ENCODE measurements around the gene EBF3. TPM values are rescaled to one million over a fixed set of nuclear protein-coding genes. Genes with fewer than 3 reads are reported as not detected.

EBF3 gene
- total and polyA plus RNA-seq, 3 experiments from 2014 or later: not detected

- ChIA-PET CTCF (no interaction called here), POLR2A (no interaction called here)
- peaks cover 0 to under 1% of the 10 kb centered on the region in 2 donors for H3K27me3 Mint-ChIP-seq
- H3K4me3 Mint-ChIP-seq: no peak overlapping the region
- no peaks in the 10 kb centered on the region for H3K36me3 Mint-ChIP-seq
- no peaks in the 10 kb centered on the region for H3K27me3 ChIP-seq (ENCODE audit: insufficient read depth, low read length, poor library complexity, severe bottlenecking)
- H3K36me3 ChIP-seq (ENCODE audit: insufficient read depth, low read length): no peaks in the 10 kb centered on the region
- H3K27ac ChIP-seq (ENCODE audit: low read depth, low read length): no peak overlapping the region
- DNase-seq: no peak
- H3K4me3 ChIP-seq (ENCODE audit: low read length): no peak overlapping the region
- H3K4me1 ChIP-seq (ENCODE audit: insufficient read depth, low read length): no peaks in the 10 kb centered on the region
- H3K9me3 Mint-ChIP-seq: no peaks in the 10 kb centered on the region
- no peaks in the 10 kb centered on the region for H3K4me1 Mint-ChIP-seq
- no peaks in the 10 kb centered on the region for H3K9me3 ChIP-seq (ENCODE audit: low read length)
- H3K27ac Mint-ChIP-seq: no peak overlapping the region
These were observed 50.9 kb downstream of the EBF3 start for GRCh38 chr10:129912986-129913695.

- Histone ChIP-seq H3K36me3 (ENCODE audit: insufficient read depth, low read length) (no peaks in the 10 kb centered on the region), H3K27ac (ENCODE audit: low read depth, low read length) (no peak overlapping the region), H3K27me3 (ENCODE audit: insufficient read depth, low read length, poor library complexity, severe bottlenecking) (no peaks in the 10 kb centered on the region), H3K9me3 (ENCODE audit: low read length) (no peaks in the 10 kb centered on the region), H3K4me1 (ENCODE audit: insufficient read depth, low read length) (no peaks in the 10 kb centered on the region), H3K4me3 (ENCODE audit: low read length) (no peak overlapping the region)
- Mint-ChIP-seq H3K27ac (no peak overlapping the region), H3K9me3 (no peaks in the 10 kb centered on the region), H3K4me1 (no peaks in the 10 kb centered on the region), H3K27me3 (no peaks in the 10 kb centered on the region), H3K4me3 (no peak overlapping the region), H3K36me3 (no peaks in the 10 kb centered on the region)
- POLR2A ChIA-PET: no interaction called here
- DNase-seq: no peak
- CTCF ChIA-PET: no interaction called here
These were observed 51.7 kb downstream of the EBF3 start for GRCh38 chr10:129912166-129912917.

GRCh38 chr10:129911451-129912165 lies 52.5 kb downstream of the EBF3 start:
- Mint-ChIP-seq H3K27ac (no peak overlapping the region), H3K27me3 (no peaks in the 10 kb centered on the region), H3K9me3 (no peaks in the 10 kb centered on the region), H3K4me1 (no peaks in the 10 kb centered on the region), H3K4me3 (no peak overlapping the region), H3K36me3 (no peaks in the 10 kb centered on the region)
- Histone ChIP-seq H3K4me3 (ENCODE audit: low read length) (no peak overlapping the region), H3K27ac (ENCODE audit: low read depth, low read length) (no peak overlapping the region), H3K36me3 (ENCODE audit: insufficient read depth, low read length) (no peaks in the 10 kb centered on the region), H3K27me3 (ENCODE audit: insufficient read depth, low read length, poor library complexity, severe bottlenecking) (no peaks in the 10 kb centered on the region), H3K4me1 (ENCODE audit: insufficient read depth, low read length) (no peaks in the 10 kb centered on the region), H3K9me3 (ENCODE audit: low read length) (no peaks in the 10 kb centered on the region)
- POLR2A ChIA-PET: no interaction called here
- DNase-seq: no peak
- CTCF ChIA-PET: no interaction called here

GRCh38 chr10:129910861-129911260 lies 53.2 kb downstream of the EBF3 start:
- H3K27me3 ChIP-seq (ENCODE audit: insufficient read depth, low read length, poor library complexity, severe bottlenecking): no peaks in the 10 kb centered on the region
- H3K27ac Mint-ChIP-seq: no peak overlapping the region
- H3K9me3 ChIP-seq (ENCODE audit: low read length): no peaks in the 10 kb centered on the region
- no peaks in the 10 kb centered on the region for H3K36me3 Mint-ChIP-seq
- no peak overlapping the region for H3K4me3 Mint-ChIP-seq
- no peak for DNase-seq
- H3K4me1 Mint-ChIP-seq: no peaks in the 10 kb centered on the region
- no peaks in the 10 kb centered on the region for H3K4me1 ChIP-seq (ENCODE audit: insufficient read depth, low read length)
- ChIA-PET CTCF (no interaction called here), POLR2A (no interaction called here)
- no peak overlapping the region for H3K27ac ChIP-seq (ENCODE audit: low read depth, low read length)
- H3K9me3 Mint-ChIP-seq: no peaks in the 10 kb centered on the region
- no peak overlapping the region for H3K4me3 ChIP-seq (ENCODE audit: low read length)
- H3K36me3 ChIP-seq (ENCODE audit: insufficient read depth, low read length): no peaks in the 10 kb centered on the region
- H3K27me3 Mint-ChIP-seq: no peaks in the 10 kb centered on the region

GRCh38 chr10:129909531-129910256 lies 54.4 kb downstream of the EBF3 start:
- no peaks in the 10 kb centered on the region for H3K4me1 Mint-ChIP-seq
- ChIA-PET CTCF (no interaction called here), POLR2A (no interaction called here)
- no peak overlapping the region for H3K27ac ChIP-seq (ENCODE audit: low read depth, low read length)
- no peak overlapping the region for H3K4me3 Mint-ChIP-seq
- no peak for DNase-seq
- H3K4me3 ChIP-seq (ENCODE audit: low read length): no peak overlapping the region
- no peaks in the 10 kb centered on the region for H3K36me3 ChIP-seq (ENCODE audit: insufficient read depth, low read length)
- H3K9me3 Mint-ChIP-seq: no peaks in the 10 kb centered on the region
- H3K27me3 Mint-ChIP-seq: no peaks in the 10 kb centered on the region
- H3K27me3 ChIP-seq (ENCODE audit: insufficient read depth, low read length, poor library complexity, severe bottlenecking): no peaks in the 10 kb centered on the region
- H3K36me3 Mint-ChIP-seq: no peaks in the 10 kb centered on the region
- H3K27ac Mint-ChIP-seq: no peak overlapping the region
- no peaks in the 10 kb centered on the region for H3K4me1 ChIP-seq (ENCODE audit: insufficient read depth, low read length)
- no peaks in the 10 kb centered on the region for H3K9me3 ChIP-seq (ENCODE audit: low read length)

GRCh38 chr10:129909080-129909479 lies 55.0 kb downstream of the EBF3 start:
- no peaks in the 10 kb centered on the region for H3K4me1 ChIP-seq (ENCODE audit: insufficient read depth, low read length)
- no peak for DNase-seq
- no peaks in the 10 kb centered on the region for H3K27me3 ChIP-seq (ENCODE audit: insufficient read depth, low read length, poor library complexity, severe bottlenecking)
- Mint-ChIP-seq H3K9me3 (no peaks in the 10 kb centered on the region), H3K27me3 (no peaks in the 10 kb centered on the region), H3K4me1 (no peaks in the 10 kb centered on the region), H3K4me3 (no peak overlapping the region), H3K27ac (no peak overlapping the region), H3K36me3 (no peaks in the 10 kb centered on the region)
- no peak overlapping the region for H3K27ac ChIP-seq (ENCODE audit: low read depth, low read length)
- ChIA-PET POLR2A (no interaction called here), CTCF (no interaction called here)
- H3K4me3 ChIP-seq (ENCODE audit: low read length): no peak overlapping the region
- no peaks in the 10 kb centered on the region for H3K9me3 ChIP-seq (ENCODE audit: low read length)
- no peaks in the 10 kb centered on the region for H3K36me3 ChIP-seq (ENCODE audit: insufficient read depth, low read length)

- H3K4me1 ChIP-seq (ENCODE audit: insufficient read depth, low read length): no peaks in the 10 kb centered on the region
- CTCF ChIA-PET: no interaction called here
- DNase-seq: no peak
- no peaks in the 10 kb centered on the region for H3K36me3 ChIP-seq (ENCODE audit: insufficient read depth, low read length)
- H3K9me3 Mint-ChIP-seq: no peaks in the 10 kb centered on the region
- H3K4me3 Mint-ChIP-seq: no peak overlapping the region
- H3K27ac Mint-ChIP-seq: no peak overlapping the region
- H3K27me3 ChIP-seq (ENCODE audit: insufficient read depth, low read length, poor library complexity, severe bottlenecking): no peaks in the 10 kb centered on the region
- H3K4me1 Mint-ChIP-seq: no peaks in the 10 kb centered on the region
- no peaks in the 10 kb centered on the region for H3K36me3 Mint-ChIP-seq
- no peaks in the 10 kb centered on the region for H3K27me3 Mint-ChIP-seq
- H3K9me3 ChIP-seq (ENCODE audit: low read length): no peaks in the 10 kb centered on the region
- H3K27ac ChIP-seq (ENCODE audit: low read depth, low read length): no peak overlapping the region
- POLR2A ChIA-PET: no interaction called here
- no peak overlapping the region for H3K4me3 ChIP-seq (ENCODE audit: low read length)
These were observed 55.7 kb downstream of the EBF3 start for GRCh38 chr10:129908406-129908805.

GRCh38 chr10:129905553-129905952 lies 58.5 kb downstream of the EBF3 start:
- Mint-ChIP-seq H3K9me3 (no peaks in the 10 kb centered on the region), H3K36me3 (no peaks in the 10 kb centered on the region), H3K4me3 (no peak overlapping the region), H3K27me3 (peaks cover 0 to 9% of the 10 kb centered on the region in 2 donors), H3K4me1 (no peaks in the 10 kb centered on the region), H3K27ac (no peak overlapping the region)
- POLR2A ChIA-PET: no interaction called here
- CTCF ChIA-PET: no interaction called here
- H3K27ac ChIP-seq (ENCODE audit: low read depth, low read length): no peak overlapping the region
- no peak overlapping the region for H3K4me3 ChIP-seq (ENCODE audit: low read length)
- H3K27me3 ChIP-seq (ENCODE audit: insufficient read depth, low read length, poor library complexity, severe bottlenecking): no peaks in the 10 kb centered on the region
- no peaks in the 10 kb centered on the region for H3K36me3 ChIP-seq (ENCODE audit: insufficient read depth, low read length)
- H3K9me3 ChIP-seq (ENCODE audit: low read length): no peaks in the 10 kb centered on the region
- DNase-seq: no peak
- no peaks in the 10 kb centered on the region for H3K4me1 ChIP-seq (ENCODE audit: insufficient read depth, low read length)
